ENCODE measurements around the gene FGGY.

Gene FGGY

DNA sequence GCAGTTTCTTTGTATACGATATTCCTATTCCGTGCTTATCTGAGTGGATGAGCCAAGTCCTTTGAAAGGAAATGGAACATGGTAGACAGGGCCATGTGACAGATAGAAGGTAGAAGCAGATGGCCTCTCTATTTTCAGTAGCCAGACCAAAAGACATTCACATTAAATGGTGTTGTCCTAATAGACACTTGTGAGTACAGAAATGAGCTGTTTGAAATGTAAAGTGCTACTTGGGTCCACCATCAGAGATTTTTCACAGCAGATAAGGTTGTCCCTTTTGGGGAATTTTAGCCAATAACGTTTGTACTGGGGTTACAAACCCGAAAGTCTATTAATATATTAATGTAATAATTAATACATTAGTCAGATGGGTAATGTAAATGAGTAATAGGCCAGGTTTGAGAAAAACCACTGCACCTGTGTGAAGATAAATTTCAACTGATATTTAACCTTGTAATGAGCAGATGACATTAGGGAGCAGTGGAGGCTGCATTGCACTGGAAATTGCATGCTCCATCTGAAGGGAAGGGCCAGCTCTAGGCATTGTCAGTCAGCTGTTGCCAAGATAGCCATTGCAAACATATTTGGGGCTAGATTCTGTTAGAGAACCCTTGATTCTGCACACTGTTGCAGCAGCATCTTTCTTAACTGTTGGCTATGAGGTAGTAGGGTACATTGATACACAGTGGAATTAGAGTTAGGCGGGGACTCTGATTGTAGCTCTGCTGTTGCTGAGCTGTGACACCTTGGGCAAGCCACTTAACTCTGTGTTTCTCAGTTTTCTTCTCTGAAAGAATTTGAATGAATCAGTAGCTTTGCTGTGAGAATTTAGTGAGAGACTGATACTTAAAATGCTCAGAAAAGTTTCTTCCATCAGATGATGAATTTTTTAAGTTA is 43.8 kb downstream of the FGGY start:
- Histone ChIP-seq H3K27me3 (ENCODE audit: insufficient read depth, low read length, poor library complexity) (no peaks in the 10 kb centered on the region), H3K79me2 (ENCODE audit: insufficient read depth, low read length) (no peaks in the 10 kb centered on the region), H3K4me1 (ENCODE audit: insufficient read depth, low read length) (no peaks in the 10 kb centered on the region), H4K20me1 (ENCODE audit: insufficient read depth, low read length) (no peaks in the 10 kb centered on the region), H2AFZ (ENCODE audit: low read depth, low read length) (no peak overlapping the region), H3K9me3 (ENCODE audit: insufficient read depth, low read length, severe bottlenecking) (no peaks in the 10 kb centered on the region), H3K27ac (ENCODE audit: low read length) (no peak overlapping the region), H3K4me3 (ENCODE audit: low read depth in 1 of 2, low read length in 2 of 2) (no peak overlapping the region), H3K9ac (ENCODE audit: low read depth, low read length) (no peak overlapping the region), H3K36me3 (ENCODE audit: insufficient read depth, low read length) (no peaks in the 10 kb centered on the region), H3K4me2 (ENCODE audit: insufficient read depth, low read length) (no peak overlapping the region)
- no peak for DNase-seq
- ATAC-seq (ENCODE audit: insufficient read depth, low read depth), result no peak
- no peak for TF ChIP-seq CTCF (IDR thresholded peaks at IDR 0.05; ENCODE audit: borderline replicate concordance, extremely low read depth, low read length, poor library complexity, severe bottlenecking)
- no peak for TF ChIP-seq EZH2 (IDR thresholded peaks at IDR 0.05; ENCODE audit: borderline replicate concordance, low read depth, low read length, severe bottlenecking)

DNA sequence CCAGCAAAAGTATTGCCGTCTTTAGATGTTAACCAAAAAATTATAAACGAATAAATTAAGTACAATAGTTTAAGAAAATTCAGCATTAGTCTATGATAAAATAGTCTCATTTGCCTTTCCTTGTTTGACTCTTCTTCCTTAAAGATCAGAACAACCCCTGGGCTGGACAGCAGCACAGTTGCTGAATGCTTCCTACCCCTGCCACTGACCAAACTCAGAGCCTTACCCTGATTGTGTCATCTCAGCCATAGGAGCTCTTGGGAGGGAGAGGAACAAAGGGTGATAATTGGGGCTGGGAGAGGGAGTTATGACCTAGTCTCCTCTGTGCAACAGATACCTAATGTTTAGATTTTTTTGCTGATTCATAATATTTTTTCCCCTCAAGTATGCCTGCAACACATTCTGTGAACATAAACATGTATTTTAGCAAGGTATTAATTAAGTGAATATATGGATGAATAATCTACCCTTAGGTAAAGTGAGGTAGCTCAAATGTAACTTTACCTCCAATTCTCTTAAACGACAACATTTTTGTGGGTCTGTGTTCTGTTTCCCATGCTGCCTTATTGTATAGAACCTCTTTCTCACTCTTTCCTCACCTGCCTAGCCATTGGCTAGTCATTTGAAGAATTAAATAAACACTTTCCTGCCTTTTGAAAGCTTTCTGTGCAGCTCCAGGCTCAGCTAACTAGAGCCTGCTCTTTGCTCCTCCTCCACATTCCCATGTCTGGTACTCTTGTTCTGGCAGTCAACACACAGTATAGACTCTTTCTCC is 46.1 kb downstream of the FGGY start:
- H2AFZ ChIP-seq (ENCODE audit: low read depth, low read length), result no peak overlapping the region
- H3K4me1 ChIP-seq (ENCODE audit: insufficient read depth, low read length), result no peaks in the 10 kb centered on the region
- DNase-seq (no peak), ATAC-seq (ENCODE audit: insufficient read depth, low read depth) (no peak)
- no peaks in the 10 kb centered on the region for H3K9me3 ChIP-seq (ENCODE audit: insufficient read depth, low read length, severe bottlenecking)
- no peak for TF ChIP-seq EZH2 (IDR thresholded peaks at IDR 0.05; ENCODE audit: borderline replicate concordance, low read depth, low read length, severe bottlenecking)
- no peaks in the 10 kb centered on the region for H3K79me2 ChIP-seq (ENCODE audit: insufficient read depth, low read length)
- H4K20me1 ChIP-seq (ENCODE audit: insufficient read depth, low read length), result no peaks in the 10 kb centered on the region
- no peak overlapping the region for H3K4me3 ChIP-seq (ENCODE audit: low read depth in 1 of 2, low read length in 2 of 2)
- H3K27me3 ChIP-seq (ENCODE audit: insufficient read depth, low read length, poor library complexity), result no peaks in the 10 kb centered on the region
- no peak overlapping the region for H3K27ac ChIP-seq (ENCODE audit: low read length)
- H3K9ac ChIP-seq (ENCODE audit: low read depth, low read length), result no peak overlapping the region
- H3K36me3 ChIP-seq (ENCODE audit: insufficient read depth, low read length), result peaks cover 7% of the 10 kb centered on the region
- H3K4me2 ChIP-seq (ENCODE audit: insufficient read depth, low read length), result no peak overlapping the region

DNA sequence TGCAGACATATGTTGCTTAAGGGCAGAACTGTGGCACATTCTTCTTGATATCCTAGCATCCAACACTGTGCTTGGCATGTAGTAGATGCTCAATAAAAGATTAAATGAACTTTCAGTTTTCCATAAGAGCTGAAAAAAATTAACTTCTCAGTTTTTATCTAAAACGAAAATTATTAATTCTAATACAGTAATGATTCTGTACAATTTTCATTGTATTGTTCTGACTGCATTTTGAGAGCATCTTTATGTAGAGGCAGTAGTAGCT is 46.6 kb downstream of the FGGY start:
- Histone ChIP-seq H3K36me3 (ENCODE audit: insufficient read depth, low read length) (peaks cover 7% of the 10 kb centered on the region), H3K4me1 (ENCODE audit: insufficient read depth, low read length) (no peaks in the 10 kb centered on the region), H2AFZ (ENCODE audit: low read depth, low read length) (no peak overlapping the region), H3K79me2 (ENCODE audit: insufficient read depth, low read length) (no peaks in the 10 kb centered on the region), H3K4me2 (ENCODE audit: insufficient read depth, low read length) (no peak overlapping the region), H3K9ac (ENCODE audit: low read depth, low read length) (no peak overlapping the region), H3K27me3 (ENCODE audit: insufficient read depth, low read length, poor library complexity) (no peaks in the 10 kb centered on the region), H3K27ac (ENCODE audit: low read length) (no peak overlapping the region), H3K4me3 (ENCODE audit: low read depth in 1 of 2, low read length in 2 of 2) (no peak overlapping the region), H4K20me1 (ENCODE audit: insufficient read depth, low read length) (no peaks in the 10 kb centered on the region), H3K9me3 (ENCODE audit: insufficient read depth, low read length, severe bottlenecking) (no peaks in the 10 kb centered on the region)
- ATAC-seq (ENCODE audit: insufficient read depth, low read depth) (no peak), DNase-seq (no peak)
- TF ChIP-seq EZH2 (IDR thresholded peaks at IDR 0.05; ENCODE audit: borderline replicate concordance, low read depth, low read length, severe bottlenecking), result no peak
- TF ChIP-seq CTCF (IDR thresholded peaks at IDR 0.05; ENCODE audit: borderline replicate concordance, extremely low read depth, low read length, poor library complexity, severe bottlenecking), result no peak

- Histone ChIP-seq H3K36me3 (ENCODE audit: insufficient read depth, low read length) (peaks cover 7% of the 10 kb centered on the region), H2AFZ (ENCODE audit: low read depth, low read length) (no peak overlapping the region), H3K9me3 (ENCODE audit: insufficient read depth, low read length, severe bottlenecking) (no peaks in the 10 kb centered on the region), H3K9ac (ENCODE audit: low read depth, low read length) (no peak overlapping the region), H3K27ac (ENCODE audit: low read length) (no peak overlapping the region), H3K79me2 (ENCODE audit: insufficient read depth, low read length) (no peaks in the 10 kb centered on the region), H4K20me1 (ENCODE audit: insufficient read depth, low read length) (no peaks in the 10 kb centered on the region), H3K27me3 (ENCODE audit: insufficient read depth, low read length, poor library complexity) (no peaks in the 10 kb centered on the region), H3K4me3 (ENCODE audit: low read depth in 1 of 2, low read length in 2 of 2) (no peak overlapping the region), H3K4me2 (ENCODE audit: insufficient read depth, low read length) (no peak overlapping the region), H3K4me1 (ENCODE audit: insufficient read depth, low read length) (no peaks in the 10 kb centered on the region)
- no peak for TF ChIP-seq CTCF (IDR thresholded peaks at IDR 0.05; ENCODE audit: borderline replicate concordance, extremely low read depth, low read length, poor library complexity, severe bottlenecking)
- no peak for TF ChIP-seq EZH2 (IDR thresholded peaks at IDR 0.05; ENCODE audit: borderline replicate concordance, low read depth, low read length, severe bottlenecking)
- no peak for DNase-seq
- no peak for ATAC-seq (ENCODE audit: insufficient read depth, low read depth)
Measured at GRCh38 chr1:59345221-59345620, 48.3 kb downstream of the FGGY start.

Measured in DND-41 (cell line).